ENCODE results near the gene CEP85L.

CEP85L gene

DNA sequence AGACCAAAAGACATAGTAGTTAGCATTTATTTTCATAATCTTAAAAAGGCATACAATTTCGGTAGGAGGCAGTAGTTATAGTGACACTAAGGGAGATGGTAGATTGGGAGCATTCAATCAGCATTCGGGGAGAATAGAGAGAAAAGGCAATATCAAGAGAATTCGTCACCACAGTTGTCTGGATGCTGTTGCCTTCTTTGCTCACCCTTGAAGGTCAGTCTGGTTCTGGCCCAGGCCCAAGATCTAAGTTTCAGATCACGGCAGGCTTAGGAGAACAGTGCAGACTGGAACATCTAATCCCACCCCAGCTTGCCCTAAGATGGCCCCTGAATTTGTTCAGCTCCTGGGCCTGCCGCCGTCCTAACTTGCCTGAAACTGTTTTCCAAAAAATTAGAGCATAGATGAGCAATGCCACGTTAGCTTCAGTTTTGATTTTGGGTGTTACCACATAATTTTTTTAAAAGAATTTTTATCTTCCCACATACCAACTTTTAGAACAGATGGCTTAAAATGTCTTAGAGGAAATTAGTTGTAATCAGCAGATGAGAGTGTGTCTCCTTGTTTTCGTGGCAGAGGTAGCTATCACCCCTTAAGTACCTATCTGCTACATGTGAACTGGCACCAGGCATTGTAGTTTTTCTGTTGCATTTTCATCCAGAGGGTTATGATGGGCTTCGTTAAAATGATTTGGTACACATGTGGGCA lies 8.3 kb upstream of the CEP85L start:
- no peak for DNase-seq

DNA sequence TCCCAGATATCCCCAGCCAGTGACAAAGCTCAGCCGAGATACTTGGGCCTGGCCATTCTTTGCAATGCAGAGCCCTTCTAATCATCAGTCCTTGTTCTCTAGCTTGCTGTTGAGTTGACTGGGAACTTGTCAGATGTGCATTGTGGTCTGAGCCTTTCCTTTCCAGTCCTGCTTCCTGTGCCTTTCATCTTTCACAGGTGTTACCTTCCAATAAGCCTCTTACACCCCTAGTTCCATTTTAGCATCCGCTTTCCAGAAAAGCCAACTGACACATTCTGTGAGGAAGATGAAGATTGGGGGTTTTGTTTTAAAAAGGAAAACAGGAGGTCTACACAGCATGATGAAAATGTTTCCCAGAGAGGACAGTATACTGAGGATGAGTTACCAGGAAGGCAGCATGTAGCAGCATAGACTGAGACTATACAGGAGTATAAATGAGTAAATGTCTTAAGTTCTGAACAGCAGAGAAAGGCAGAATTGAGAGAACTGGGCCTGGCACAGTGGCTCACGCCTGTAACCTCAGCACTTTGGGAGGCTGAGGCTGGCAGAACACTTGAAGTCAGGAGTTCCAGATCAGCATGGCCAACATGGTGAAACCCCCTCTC lies 5.6 kb upstream of the CEP85L start:
- no peak for DNase-seq

DNA sequence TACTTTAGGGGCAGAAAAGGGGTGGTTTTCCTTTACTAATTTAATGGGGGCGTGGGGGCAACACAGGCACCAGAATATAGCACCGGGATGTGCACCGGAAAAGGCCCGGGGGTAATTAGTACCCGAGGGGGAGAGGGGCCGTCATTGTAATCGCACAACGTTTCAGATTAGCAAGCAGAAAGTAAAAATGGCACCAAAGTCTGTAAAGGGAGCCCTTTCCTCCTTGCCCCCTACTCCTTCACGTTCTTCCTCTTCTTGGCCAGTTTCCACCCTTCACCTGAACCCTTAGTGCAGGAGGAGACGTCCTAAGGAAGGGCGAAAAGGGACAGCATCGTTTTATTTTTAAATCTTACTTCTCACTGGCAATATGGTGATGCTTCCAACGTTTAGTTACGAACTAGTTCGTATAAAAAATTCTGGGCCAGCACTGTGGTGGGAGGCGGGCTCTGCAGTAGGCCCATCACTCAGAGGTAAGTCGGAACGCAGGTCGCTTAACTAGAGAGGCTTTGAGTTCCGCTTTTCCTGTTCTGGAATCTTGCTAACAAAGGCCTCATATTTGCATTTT lies 742 bp upstream of the CEP85L start:
- DNase-seq, result no peak

DNA sequence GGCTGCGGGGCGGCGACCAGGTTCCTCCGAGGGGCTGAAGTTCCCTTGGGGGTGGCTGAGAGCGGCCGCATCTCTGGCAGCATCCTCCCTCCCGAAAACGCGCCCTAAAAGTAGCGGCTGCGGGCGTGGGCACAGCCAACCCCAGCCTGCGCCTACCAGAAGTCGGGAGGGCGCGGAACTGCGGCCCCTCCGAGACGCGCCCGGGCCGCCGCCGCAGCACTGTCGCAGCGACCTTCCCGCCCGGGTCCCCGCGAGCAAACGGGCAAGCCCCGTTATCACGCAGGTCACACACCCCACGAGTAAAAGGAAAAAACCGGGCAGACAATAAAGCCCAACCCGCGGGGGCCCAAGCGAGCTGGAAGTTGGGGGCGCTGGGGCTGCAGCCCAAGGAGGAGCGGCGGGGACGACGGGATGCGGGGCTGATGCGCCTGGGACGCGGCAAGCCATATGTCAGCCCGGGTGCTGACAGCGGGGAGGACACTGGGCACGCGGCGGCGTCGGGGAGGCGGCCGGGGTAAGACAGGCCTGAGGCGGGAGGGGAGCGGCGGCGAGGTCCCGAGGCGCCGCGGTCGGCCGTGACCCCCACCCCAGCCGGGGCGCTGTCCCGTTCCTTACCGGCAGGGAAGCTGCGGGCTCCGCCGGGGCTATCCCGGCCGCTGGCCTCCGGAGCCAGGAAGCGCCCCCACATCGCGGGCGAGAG lies 659 bp downstream of the CEP85L start:
- peak; percentile 19 to 26 for DNase-seq

DNA sequence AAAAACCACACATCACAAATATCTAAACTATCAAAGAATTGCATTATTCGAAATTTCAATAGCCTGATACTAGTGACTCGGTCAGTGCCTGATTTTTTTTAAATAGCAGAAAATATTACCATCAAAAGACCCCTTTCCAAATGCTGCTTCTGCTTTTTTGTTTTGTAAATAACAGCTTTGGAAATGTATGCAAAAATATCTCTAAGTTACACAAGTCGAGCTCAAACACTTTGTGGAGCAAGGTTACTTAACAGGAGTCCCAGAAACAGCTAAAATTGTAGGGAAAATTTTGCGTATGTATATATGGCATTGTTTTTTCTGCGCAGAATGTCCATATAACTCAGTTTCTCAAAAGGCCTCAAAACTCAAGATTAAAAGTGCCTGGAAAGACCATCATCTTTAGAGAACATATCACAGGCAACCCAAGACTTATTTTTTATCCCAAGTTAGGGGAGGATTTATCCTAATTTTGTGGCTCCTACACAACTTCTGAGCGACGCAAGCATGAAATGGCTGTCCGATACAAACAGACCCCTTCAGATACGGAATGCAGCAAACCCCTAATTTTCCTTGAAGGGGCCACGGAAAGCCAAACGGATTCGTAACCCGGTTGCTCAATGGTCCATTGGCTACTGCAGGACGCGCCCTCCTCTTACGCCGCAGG lies 1.3 kb downstream of the CEP85L start:
- no peak for DNase-seq

DNA sequence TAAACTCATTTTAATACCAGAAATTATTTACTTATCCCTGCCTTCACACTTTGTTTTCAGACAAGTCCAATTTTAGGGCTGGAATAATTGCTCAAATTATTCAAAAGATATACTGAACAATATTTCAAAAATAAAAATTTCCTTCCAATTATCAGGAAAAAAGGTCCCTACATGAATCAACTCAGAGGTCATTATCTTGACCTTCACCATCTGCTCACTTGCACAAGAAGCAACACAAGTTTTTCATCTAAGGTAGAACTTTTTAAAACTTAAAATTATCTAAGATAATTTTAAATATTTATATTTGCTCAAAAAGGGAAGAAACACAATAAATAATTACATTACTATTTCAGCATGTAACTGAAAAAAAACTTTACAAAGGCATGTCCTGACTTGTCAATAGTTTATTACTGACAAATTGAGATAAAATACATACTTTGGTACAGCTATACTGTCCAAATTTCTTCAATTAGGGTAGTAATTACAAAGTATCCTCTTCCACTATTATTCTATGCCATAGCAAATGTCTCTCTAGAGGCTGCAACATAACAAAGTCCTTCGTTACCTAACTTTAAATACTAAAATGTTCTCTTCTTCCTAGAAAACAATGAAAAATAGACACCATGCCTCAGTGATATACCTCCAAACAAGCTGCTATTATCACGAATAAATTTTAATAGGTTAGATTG lies 2.4 kb downstream of the CEP85L start:
- DNase-seq, result no peak

DNA sequence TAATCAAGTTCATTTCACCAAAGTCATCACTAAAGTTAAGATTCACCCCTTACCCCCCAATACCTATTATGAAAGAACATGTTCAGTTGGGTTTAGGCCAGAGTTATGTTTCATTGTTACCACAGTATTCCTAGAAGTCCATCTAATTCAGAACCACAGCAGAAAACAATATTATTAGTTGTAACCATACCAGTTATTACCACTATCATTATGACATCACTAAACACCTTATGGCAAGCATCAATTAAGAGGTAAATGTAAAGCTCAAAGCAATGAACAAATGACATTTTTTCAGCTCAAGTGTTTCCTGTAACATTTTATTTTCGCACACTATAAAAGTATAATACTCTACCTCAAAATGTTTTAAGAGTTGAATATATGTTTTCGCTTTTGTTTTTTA lies 4.4 kb downstream of the CEP85L start:
- no peak for DNase-seq

DNA sequence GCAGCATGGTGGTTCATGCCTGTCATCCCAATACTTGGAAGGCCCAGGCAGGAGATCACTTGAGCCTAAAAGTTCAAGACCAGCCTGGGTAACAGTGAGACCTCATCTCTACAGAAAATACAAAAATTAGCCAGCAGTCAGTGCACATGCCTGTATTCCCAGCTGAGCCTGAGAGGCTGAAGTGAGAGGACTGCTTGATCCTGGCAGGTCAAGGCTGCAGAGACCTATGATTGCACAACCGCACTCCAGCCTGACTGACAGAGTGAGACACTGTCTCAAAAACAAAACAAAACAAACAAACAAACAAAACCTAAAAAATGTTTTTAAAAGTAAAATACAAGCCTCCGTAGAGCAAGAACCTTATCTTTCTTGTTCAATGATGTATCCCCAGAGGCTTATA lies 6.0 kb downstream of the CEP85L start:
- no peak for DNase-seq

DNA sequence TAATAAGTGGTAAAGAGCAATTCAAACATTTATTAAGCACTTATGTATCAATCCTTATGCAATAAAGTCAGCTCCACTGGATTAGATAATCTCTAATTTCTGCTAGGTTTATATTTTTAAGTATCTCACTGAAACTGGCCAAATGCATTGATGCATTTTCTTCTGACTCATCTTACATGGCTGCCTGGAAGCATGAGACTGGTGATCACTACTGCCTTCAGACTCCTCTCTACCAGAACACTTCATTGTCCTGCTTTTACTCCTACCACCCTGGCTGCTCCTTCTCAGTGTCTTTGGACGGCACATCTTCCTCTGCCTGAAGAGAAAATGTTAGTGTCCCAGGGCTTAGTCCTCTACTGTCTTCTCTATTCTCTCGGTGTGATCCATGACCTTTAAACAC lies 7.4 kb downstream of the CEP85L start:
- DNase-seq, result no peak

DNA sequence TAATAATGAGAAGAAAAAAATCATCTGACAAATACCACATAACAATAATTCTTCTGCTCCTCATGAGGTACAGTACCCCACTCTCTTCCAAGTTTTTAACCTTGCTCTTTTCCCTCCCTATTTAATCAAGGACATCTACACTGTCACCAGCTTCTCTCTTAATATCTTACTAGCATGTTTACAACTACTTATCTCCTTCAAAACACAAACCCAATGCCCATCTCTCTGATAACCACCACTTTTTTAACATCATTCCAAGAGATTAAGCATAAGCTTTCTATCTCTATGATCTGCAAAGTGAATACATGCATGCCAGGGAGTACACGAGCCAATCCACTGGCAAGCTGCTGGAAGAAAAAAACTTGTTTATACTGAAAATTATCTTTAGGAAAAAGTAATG lies 10.3 kb downstream of the CEP85L start:
- DNase-seq, result no peak

DNA sequence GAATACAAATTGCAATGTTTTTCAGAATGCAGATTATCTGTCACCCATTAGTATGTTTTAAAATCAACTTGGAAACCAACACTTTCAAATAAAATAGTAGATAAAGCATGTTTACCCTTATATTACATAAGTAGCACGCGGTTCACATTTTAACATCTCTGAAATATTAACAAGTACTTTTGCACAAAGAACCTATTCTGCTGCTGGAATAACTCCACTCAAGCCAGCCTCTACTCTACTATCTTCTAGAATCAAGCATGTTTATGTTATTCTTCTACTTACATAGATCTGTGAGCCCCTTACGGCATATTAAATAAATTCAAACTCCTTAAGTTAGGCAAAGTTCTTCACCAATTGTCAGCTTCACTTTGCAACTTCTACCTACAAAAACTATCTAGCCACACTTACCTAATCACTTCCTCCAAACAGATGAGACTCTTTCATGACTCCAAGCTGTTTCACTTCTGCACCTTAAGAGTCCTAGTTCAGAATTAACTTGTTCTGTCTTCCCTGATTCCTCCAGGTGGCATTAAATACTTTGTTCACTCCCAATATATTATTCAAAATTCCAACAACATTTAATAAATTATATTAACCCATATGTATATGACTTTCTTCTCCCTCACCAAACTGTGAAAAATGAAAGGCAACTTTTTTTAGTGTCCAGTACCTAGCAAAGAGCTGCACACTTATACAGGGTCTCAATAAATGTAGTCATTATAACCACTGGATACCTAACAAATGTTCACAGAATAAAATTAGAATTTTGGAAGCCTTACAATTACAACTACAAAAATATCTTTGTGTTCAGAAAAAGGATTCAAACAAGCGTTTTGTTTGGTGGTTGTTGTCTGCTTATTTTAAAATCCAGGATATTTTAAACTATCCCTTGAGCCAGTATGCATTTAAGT lies 12.1 kb downstream of the CEP85L start:
- DNase-seq, result no peak

DNA sequence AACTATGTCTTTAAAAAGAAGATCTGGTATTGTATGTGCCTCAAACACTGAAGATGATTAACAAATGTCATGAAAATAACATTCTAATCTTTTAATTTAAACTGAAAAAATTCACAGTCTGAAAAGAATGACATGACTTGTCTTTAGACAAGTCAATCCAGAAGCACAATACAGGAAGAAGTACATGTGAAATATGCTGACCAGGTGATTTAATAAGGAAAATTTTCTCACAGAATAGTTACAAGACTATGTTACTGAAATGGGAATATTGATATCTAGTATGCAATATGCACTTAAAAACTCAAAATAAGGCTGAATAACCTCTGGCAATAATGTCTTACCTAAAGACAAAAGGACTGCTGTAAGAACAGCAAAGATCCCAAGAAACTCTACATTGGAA lies 13.1 kb downstream of the CEP85L start:
- no peak for DNase-seq

DNA sequence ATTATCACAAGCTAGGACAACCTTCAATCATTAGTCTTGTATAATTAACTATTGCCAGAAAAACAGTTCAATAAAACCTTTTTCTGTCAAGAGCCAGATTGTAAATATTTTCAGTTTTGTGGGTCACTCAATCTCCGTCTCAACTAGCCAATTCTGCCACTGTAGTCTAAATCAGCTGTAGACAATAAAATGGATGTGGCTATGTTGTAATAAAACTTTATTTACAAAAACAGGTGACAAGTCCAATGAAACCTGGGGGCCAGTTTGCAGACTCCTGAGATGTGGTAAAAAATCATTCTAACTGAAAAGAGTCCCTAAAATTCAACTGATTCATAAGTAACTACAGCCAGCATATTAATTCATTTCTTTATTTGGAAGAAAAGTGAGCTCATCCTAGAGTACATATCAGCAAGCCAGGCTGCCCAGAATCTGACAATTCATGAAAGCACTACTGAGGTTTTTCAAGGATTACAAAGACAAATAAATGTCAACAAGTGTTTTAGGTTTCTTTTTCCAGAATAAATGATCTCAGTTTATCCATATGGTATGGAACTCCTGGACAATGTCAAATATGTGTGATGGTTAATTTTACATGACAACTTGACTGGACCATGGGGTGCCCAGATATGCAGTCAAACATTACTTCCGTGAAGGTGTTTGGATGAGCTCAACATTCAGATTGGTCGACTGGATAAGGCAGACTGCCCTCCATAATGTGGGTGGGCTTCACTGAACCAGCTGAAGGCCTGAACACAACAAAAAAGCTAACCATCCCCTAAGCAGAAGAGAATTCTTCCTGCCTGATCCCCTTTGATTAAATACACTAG lies 15.3 kb downstream of the CEP85L start:
- DNase-seq, result no peak

DNA sequence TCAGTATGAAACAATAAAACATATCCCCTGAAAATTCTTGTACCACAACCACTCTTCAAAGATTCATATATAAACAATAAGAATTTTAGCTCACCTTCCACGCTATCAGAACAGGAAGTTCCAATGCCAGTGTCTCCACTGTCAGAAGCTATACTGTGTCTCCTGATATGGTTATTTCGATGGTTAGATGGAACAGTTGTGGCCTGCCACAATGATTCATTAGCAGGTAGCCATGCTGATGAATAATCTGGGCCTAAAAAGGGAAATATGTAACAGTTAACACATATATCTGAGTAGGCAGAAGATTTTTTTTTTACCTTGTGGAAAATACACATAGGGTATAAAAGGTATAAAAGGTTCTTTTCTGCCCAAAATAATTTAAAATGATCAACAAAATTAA lies 19.0 kb downstream of the CEP85L start:
- DNase-seq, result no peak

DNA sequence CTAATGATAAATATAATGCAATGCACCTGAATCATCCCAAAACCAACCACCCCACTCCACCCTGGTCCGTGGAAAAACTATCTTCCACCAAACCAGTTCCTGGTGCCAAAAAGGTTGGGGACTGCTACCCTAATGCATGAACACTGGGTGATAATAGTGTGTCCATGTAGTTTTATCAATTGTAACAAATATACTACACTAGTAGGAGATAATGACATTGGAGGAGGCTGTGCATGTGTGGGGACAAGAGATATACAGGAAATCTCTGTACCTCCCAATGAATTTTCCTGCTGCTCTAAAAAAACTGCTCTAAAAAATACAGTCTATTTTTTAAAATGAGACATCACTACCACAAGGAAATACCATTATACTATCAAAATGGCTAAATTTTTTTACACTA lies 20.5 kb downstream of the CEP85L start:
- DNase-seq, result no peak

DNA sequence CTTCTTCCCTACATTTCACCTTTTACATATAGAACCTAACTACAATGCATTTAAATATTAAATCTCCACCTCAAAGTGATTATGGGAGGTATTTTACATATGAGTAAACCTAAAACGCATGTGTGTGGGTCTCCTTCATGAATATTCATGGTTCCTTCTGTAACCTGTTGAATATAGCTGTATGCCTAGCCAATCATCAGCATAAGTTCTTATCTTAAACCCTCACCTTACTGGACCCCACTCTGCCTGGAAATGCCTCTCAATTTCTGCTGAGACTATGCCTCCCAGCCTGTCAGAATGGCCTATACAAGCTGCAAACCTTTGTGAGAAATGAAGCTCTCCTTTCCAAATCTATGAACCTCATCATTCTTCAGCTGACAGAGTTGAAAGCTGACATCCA lies 21.3 kb downstream of the CEP85L start:
- DNase-seq, result no peak

DNA sequence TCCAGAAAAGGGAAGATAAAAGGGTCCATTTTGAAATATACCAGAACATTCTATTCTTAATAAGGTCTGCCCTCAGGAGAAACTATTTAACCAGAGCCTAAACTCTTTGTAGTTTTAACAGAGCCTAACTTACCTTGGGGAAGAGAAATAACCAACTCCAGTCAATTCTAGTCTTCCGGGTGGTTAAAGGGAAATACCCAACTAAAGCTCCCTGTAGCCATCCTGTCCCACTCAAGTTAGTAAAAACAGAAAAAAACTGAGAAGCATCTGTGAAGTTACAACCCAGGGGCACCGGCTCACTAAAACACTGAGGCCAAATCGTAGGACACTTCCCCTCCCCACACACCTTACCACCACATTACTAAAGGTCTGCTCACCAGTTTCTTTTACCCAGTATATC lies 23.7 kb downstream of the CEP85L start:
- DNase-seq, result no peak

DNA sequence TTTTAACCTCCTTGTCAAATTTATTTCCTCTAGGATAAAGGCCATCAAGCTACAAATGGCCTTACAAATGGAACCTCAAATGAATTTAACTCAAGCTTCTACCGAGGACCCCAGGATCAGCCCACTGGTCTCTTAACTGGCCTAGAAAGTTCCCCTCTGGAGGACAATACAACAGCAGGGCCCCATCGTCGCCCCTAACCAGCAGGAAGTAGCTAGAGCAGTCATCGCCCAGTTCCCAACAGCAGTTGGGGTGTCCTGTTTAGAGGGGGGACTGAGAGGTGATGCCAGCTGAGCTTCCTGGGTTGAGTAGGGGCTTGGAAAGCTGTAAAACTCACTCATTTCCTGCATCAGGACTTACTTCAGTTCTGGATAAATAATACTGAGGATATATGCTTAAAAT lies 25.6 kb downstream of the CEP85L start:
- DNase-seq, result no peak

DNA sequence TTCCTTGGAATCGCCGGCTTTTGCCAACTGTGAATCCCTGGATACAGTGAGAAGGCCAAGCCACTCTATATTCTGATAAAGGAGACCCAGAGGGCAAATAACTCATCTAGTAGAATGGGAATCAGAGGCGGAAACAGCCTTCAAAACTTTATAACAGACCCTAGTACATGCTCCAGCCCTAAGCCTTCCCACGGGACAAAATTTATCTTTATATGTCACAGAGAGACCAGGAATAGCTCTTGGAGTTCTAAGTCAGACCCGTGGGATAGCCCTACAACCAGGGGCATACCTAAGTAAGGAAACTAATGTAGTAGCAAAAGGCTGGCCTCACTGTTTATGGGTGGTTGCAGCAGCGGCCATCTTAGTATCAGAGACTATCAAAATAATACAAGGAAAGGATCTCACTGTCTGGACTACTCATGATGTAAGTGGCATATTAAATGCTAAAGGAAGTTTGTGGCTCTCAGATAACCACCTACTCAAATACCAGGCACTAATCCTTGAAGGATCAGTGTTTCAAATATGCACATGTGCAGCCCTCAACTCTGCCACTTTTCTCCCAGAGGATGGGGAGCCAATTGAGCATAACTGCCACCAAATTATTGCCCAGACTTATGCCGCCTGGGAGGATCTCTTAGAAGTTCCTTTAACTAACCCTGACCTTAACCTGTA lies 29.5 kb downstream of the CEP85L start:
- DNase-seq, result no peak

DNA sequence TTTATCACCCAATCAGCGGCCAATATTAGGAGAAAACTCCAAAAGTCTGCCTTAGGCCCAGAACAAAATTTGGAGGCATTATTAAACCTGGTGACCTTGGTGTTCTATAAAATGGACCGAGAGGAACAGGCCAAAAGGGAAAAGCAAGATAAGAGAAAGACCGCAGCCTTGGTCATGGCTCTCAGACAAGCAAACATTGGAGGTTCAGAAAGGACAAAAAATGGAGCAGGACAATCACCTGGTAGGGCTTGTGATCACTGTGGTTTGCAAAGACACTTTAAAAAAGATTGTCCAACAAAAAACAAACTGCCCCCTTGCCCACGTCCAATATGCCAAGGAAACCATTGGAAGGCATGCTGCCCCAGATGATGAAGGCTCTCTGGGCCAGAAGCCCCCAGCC lies 31.2 kb downstream of the CEP85L start:
- no peak for DNase-seq
